HepG2 (cell line): ENCODE measurements around the gene COMMD4. TPM values are rescaled to one million over a fixed set of nuclear protein-coding genes. Genes with fewer than 3 reads are reported as not detected.
A peak's percentile ranks its signal among the peaks of the same experiment; 100 is the strongest.

Experiments used
- ARNT2 ChIP-seq: sonication (generic); formaldehyde crosslinking; IDR thresholded peaks from 2 replicates; pipeline ENCODE4 v1.8.0; 2022; ENCODE audit warnings: mild to moderate bottlenecking, low read depth, missing genetic modification reagents, moderate library complexity
- CBX1 ChIP-seq: IDR thresholded peaks from one replicate; pipeline ENCODE4 v1.6.1; 2016; ENCODE audit warnings: antibody characterized with exemption, low read depth
- CREB1 ChIP-seq, 2 experiments: fragments of 450-650 bp in 1 of 2; IDR thresholded peaks; 2 replicates each; pipeline ENCODE4 v1.6.1; 2016 to 2017; ENCODE audit warnings: control low read depth in 1 of 2, mild to moderate bottlenecking in 1 of 2, missing compliant biosample characterization in 1 of 2, missing genetic modification characterization in 1 of 2
- FOXC1 ChIP-seq: sonication (generic); formaldehyde crosslinking; IDR thresholded peaks from 2 replicates; pipeline ENCODE4 v1.8.0; 2022; ENCODE audit warnings: mild to moderate bottlenecking, missing genetic modification reagents, borderline replicate concordance
- FOXP4 ChIP-seq: sonication (generic); formaldehyde crosslinking; IDR thresholded peaks from 2 replicates; pipeline ENCODE4 v1.4.0; 2020; ENCODE audit warnings: missing genetic modification reagents
- GFI1 ChIP-seq: sonication (generic); formaldehyde crosslinking; IDR thresholded peaks from 2 replicates; pipeline ENCODE4 v1.5.0; 2020; ENCODE audit warnings: missing genetic modification reagents, mild to moderate bottlenecking, borderline replicate concordance
- HES4 ChIP-seq: sonication (generic); formaldehyde crosslinking; IDR thresholded peaks from 2 replicates; pipeline ENCODE4 v1.9.0; 2021; ENCODE audit warnings: mild to moderate bottlenecking, missing genetic modification reagents, borderline replicate concordance
- HHEX ChIP-seq: IDR thresholded peaks from 2 replicates; pipeline ENCODE4 v1.6.1; 2016; ENCODE audit warnings: control low read depth
- HNF1A ChIP-seq, 2 experiments: sonication (generic) in 1 of 2; formaldehyde crosslinking in 1 of 2; IDR thresholded peaks; 2 replicates each; pipeline versions ENCODE4 v1.4.0 to v1.6.1; 2016 to 2020; ENCODE audit warnings: borderline replicate concordance in 1 of 2, low read depth in 1 of 2, mild to moderate bottlenecking in 1 of 2, missing genetic modification reagents in 1 of 2
- HOXA3 ChIP-seq: sonication (generic); formaldehyde crosslinking; IDR thresholded peaks from 2 replicates; pipeline ENCODE4 v1.5.0; 2020; ENCODE audit warnings: missing genetic modification reagents
- MED8 ChIP-seq: sonication (generic); formaldehyde crosslinking; IDR thresholded peaks from 2 replicates; pipeline ENCODE4 v1.8.1; 2023; ENCODE audit warnings: mild to moderate bottlenecking, missing genetic modification reagents; ENCODE audit not compliant: insufficient replicate concordance
- MEIS2 ChIP-seq: sonication (generic); formaldehyde crosslinking; IDR thresholded peaks from 2 replicates; pipeline ENCODE4 v1.9.0; 2021; ENCODE audit warnings: mild to moderate bottlenecking, missing genetic modification reagents
- SALL1 ChIP-seq: sonication (generic); formaldehyde crosslinking; IDR thresholded peaks from 2 replicates; pipeline ENCODE4 v1.8.0; 2022; ENCODE audit warnings: mild to moderate bottlenecking, missing genetic modification reagents
- SRSF1 ChIP-seq: fragments of 200-400 bp; formaldehyde crosslinking; optimal IDR thresholded peaks from 2 replicates; pipeline ENCODE3; 2017; ENCODE audit warnings: mild to moderate bottlenecking, low read depth, low read length, moderate library complexity
- STAT5B ChIP-seq: sonication (generic); formaldehyde crosslinking; IDR thresholded peaks from 2 replicates; pipeline ENCODE4 v1.4.0; 2020; ENCODE audit warnings: missing genetic modification reagents
- ZNF207 ChIP-seq: fragments of 450-650 bp; IDR thresholded peaks from 2 replicates; pipeline ENCODE4 v1.6.1; 2016; ENCODE audit warnings: antibody characterized with exemption, borderline replicate concordance
- ZNF44 ChIP-seq: sonication (generic); formaldehyde crosslinking; IDR thresholded peaks from 2 replicates; pipeline ENCODE4 v1.5.1; 2020; ENCODE audit warnings: mild to moderate bottlenecking, missing genetic modification reagents
- ZNF563 ChIP-seq: sonication (generic); formaldehyde crosslinking; IDR thresholded peaks from 2 replicates; pipeline ENCODE4 v1.8.0; 2022; ENCODE audit warnings: mild to moderate bottlenecking, moderate library complexity, missing genetic modification reagents
- ZNF775 ChIP-seq: sonication (generic); formaldehyde crosslinking; IDR thresholded peaks from 2 replicates; pipeline ENCODE4 v1.4.0; 2020; ENCODE audit warnings: missing genetic modification reagents, mild to moderate bottlenecking, moderate library complexity, borderline replicate concordance
- ZNF790 ChIP-seq: sonication (generic); formaldehyde crosslinking; IDR thresholded peaks from 2 replicates; pipeline ENCODE4 v1.8.0; 2022; ENCODE audit warnings: missing genetic modification reagents, mild to moderate bottlenecking, borderline replicate concordance
- polyA plus RNA-seq, 8 experiments: library from polyadenylated mRNA; depleted of rRNA in 3 of 8; stranded (reverse) in 7 of 8; unstranded in 1 of 8; fragments of >200 nt; fragmentation: Illumina TruSeq in 4 of 8; extraction: Trizol in 4 of 8; gene quantifications; 2 replicates each; pipeline versions ENCODE4 v1.2.1 to v1.2.3, GENCODE V29; 2011 to 2016; ENCODE audit warnings: low read depth in 4 of 8, missing spikeins in 1 of 8, mixed read lengths in 1 of 8; ENCODE audit not compliant: insufficient read depth in 1 of 8
- total RNA-seq, 5 experiments: library from RNA; depleted of rRNA; stranded (reverse); fragments of >200 nt; fragmentation: Illumina TruSeq; extraction: Trizol; gene quantifications; 2 replicates each; pipeline ENCODE4 v1.2.3, GENCODE V29; 2016; ENCODE audit warnings: low read depth in 1 of 5

COMMD4 gene
- total and polyA plus RNA-seq, 2 of the 13 experiments (the other 11 are each of a cell fraction or from before 2014, with no cell fraction given) = 45.8 to 89.9 TPM

GRCh38 chr15:75348034-75348561, 12.2 kb downstream of the COMMD4 start (continued):
- no peak for TF ChIP-seq HNF1A (IDR thresholded peaks at IDR 0.05; ENCODE audit: low read depth)
- no peak for TF ChIP-seq HNF1A (CRISPR knock-in tag; IDR thresholded peaks at IDR 0.05; ENCODE audit: borderline replicate concordance)
- TF ChIP-seq GFI1 (CRISPR knock-in tag) = no peak
- 0 out of 2 replicates have a peak, but pooled peaks have one; percentile 8 for TF ChIP-seq MEIS2 (CRISPR knock-in tag)
- no peak; the same call in 1 of the 2 replicates for TF ChIP-seq SALL1 (CRISPR knock-in tag)
- peak; percentile 45; the same call in 1 of the 2 replicates for TF ChIP-seq ZNF563 (CRISPR knock-in tag)
- TF ChIP-seq HHEX (CRISPR knock-in tag) = no peak
- TF ChIP-seq STAT5B (CRISPR knock-in tag) = no peak
- TF ChIP-seq FOXP4 (CRISPR knock-in tag) = no peak
- TF ChIP-seq SRSF1 = peak; percentile 17
- TF ChIP-seq CBX1 = no peak
- TF ChIP-seq HES4 (CRISPR knock-in tag) = no peak
- TF ChIP-seq HOXA3 (CRISPR knock-in tag) = no peak
- no peak for TF ChIP-seq MED8 (CRISPR knock-in tag)
- TF ChIP-seq ZNF790 = no peak
- no peak for TF ChIP-seq ZNF207
- no peak for TF ChIP-seq CREB1 (IDR thresholded peaks at IDR 0.05)
- TF ChIP-seq CREB1 (CRISPR knock-in tag; IDR thresholded peaks at IDR 0.05) = no peak
- peak; percentile 45; the same call in 1 of the 2 replicates for TF ChIP-seq ARNT2 (CRISPR knock-in tag)
- no peak for TF ChIP-seq ZNF775 (CRISPR knock-in tag)
- TF ChIP-seq FOXC1 = no peak
- TF ChIP-seq ZNF44 (CRISPR knock-in tag) = no peak
